Tibial nerve (tissue), 4 donors: Measurements from ENCODE around the gene AP2A1.

Experiments
- CTCF ChIP-seq, 5 experiments: fragments of 200-600 bp in 3 of 5; fragments of 450-650 bp in 2 of 5; sonication (generic) in 3 of 5; IDR thresholded peaks; one replicate each; pipeline ENCODE4 v1.5.1; 2016 to 2019; ENCODE audit warnings: antibody characterized with exemption in 5 of 5, mild to moderate bottlenecking in 3 of 5, moderate library complexity in 2 of 5
- EP300 ChIP-seq, 2 donors: sonication (generic); formaldehyde crosslinking; IDR thresholded peaks; one replicate each; pipeline ENCODE4 v1.6.1; 2017; ENCODE audit warnings: antibody characterized with exemption in 2 of 2, mild to moderate bottlenecking in 1 of 2
- POLR2A ChIP-seq, 2 donors: fragments of 450-650 bp; IDR thresholded peaks; one replicate each; pipeline ENCODE4 v1.6.1; 2017; ENCODE audit warnings: antibody characterized with exemption in 2 of 2, mild to moderate bottlenecking in 2 of 2, moderate library complexity in 2 of 2

GRCh38 chr19:49807058-49807903 lies 40.5 kb downstream of the AP2A1 start:
- TF ChIP-seq POLR2A (IDR thresholded peaks at IDR 0.05) = no peak
- TF ChIP-seq CTCF (IDR thresholded peaks at IDR 0.05) = no peak
- no peak for TF ChIP-seq EP300 (IDR thresholded peaks at IDR 0.05)
